Neural cell (in vitro differentiated cells): ENCODE measurements around the gene GRAMD1B.

ENCODE experiments used
- CTCF ChIP-seq: fragments of 450-650 bp; IDR thresholded peaks from 2 replicates; pipeline ENCODE4 v1.5.1; 2014; ENCODE audit warnings: antibody characterized with exemption, mild to moderate bottlenecking, moderate library complexity; ENCODE audit not compliant: poor library complexity, severe bottlenecking
- POLR2AphosphoS5 ChIP-seq: IDR thresholded peaks from 2 replicates; pipeline ENCODE4 v1.6.1; 2012
- RAD21 ChIP-seq: fragments of 450-650 bp; conservative IDR thresholded peaks from 2 replicates; pipeline ENCODE4 v1.6.1; 2014; ENCODE audit warnings: antibody characterized with exemption, mild to moderate bottlenecking, moderate library complexity
- REST ChIP-seq: IDR thresholded peaks from 2 replicates; pipeline ENCODE4 v1.6.1; 2012; ENCODE audit warnings: borderline replicate concordance

DNA sequence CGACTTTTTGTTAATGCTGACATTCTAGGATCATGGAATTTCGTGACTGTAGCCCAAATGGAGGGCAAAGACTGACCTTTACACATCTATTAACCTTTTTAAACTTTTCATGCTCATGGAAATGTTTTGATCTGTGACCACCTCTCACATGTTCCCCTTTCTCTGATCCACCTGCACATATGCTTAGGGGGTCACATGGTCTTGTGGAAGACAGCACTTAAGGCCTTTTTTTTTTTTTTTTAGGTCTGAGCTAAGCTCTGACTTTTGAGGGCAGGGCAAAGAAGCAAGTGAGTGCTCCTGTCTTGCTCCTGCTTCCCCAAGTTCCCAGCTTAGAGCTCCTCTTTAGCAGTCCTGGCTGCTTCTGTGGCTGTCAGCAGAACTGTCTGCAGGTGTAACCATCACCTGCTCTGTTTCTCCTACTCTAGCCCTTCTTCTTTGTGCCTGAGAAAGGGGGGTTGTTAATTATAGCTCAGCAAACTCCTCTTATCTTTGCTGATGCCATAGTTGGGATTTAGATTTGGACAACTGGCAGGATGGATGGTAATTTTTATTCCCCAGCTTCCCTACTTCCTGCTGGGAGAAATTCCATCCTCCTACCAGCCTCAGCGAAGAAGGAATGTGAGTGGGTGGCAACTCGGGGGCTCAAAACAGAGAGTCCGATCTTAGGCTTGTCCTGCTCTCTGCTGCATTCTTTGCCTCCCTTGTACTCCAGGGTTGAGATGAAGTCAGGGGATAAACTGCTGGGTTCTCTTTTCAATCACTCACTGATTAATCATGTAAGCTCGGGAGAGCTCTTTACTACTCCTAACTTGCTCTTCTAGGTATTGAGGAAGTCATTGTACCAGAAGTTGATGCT, 64.4 kb downstream of the GRAMD1B start:
- TF ChIP-seq CTCF (no peak), POLR2AphosphoS5 (no peak), REST (no peak), RAD21 (no peak)
